HG02642 (cell line): ENCODE results near the gene SLC8A1.

ENCODE experiments used
- ATAC-seq: cut with Tn5 transposase; IDR thresholded peaks from one replicate; pipeline ENCODE4 v1.9.1; 2021; ENCODE audit warnings: mild to moderate bottlenecking; ENCODE audit not compliant: unreplicated experiment, poor library complexity

Gene SLC8A1

DNA sequence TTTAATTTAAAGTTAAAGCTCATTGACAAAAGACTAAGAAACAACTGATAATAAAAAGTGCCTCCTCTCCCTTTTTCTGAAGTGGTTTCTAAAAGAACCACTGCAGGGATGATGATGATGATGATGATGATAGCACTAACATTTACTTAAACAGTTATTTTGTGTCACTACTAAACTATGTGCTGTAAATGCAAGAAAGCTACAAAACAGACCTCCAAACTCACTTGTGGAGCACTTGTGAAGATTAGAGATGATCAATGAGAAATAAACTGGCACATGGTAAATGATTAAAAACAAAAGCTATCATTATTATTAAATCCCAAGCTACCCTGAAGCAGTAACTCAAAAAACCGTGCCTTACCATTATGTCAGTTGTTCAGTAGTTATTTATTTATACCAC is 88.7 kb downstream of the SLC8A1 start:
- no peak for ATAC-seq

DNA sequence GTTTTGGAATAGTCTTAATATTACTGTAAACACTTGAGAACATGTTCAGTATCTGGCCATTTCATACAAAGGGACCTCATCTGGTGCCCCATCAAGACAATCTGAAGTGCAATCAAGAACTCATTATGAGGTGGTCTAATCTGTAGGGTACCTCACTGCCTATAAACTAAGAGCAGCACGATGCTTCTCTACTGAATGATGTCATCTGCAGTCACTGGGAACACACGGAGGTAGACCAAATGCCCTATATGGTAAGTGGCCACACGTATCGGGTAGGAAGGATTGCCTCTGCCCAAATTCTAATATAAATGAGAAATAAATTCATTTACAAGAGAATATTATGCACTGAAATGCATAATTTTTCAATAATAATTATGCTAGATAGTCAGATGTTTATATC is 90.4 kb downstream of the SLC8A1 start:
- no peak for ATAC-seq

DNA sequence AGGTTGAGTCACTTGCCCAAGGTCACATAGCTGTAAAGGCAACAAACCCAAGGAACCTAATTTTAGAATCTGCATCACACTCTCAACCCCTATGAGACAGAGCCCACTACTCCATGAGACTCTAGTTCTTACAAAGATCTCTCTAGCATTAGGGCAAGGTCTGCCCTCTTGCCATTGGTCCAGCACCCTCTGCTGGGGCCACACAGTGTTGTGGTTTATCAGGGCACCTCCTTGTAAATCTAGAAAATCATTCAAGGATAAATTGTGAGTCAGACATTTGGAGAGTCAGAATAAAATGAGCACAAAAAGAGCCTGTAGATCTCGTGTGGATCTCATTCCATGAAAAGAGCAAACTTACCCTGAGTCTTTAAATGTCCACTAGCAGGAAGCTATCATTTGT is 91.2 kb downstream of the SLC8A1 start:
- no peak for ATAC-seq

DNA sequence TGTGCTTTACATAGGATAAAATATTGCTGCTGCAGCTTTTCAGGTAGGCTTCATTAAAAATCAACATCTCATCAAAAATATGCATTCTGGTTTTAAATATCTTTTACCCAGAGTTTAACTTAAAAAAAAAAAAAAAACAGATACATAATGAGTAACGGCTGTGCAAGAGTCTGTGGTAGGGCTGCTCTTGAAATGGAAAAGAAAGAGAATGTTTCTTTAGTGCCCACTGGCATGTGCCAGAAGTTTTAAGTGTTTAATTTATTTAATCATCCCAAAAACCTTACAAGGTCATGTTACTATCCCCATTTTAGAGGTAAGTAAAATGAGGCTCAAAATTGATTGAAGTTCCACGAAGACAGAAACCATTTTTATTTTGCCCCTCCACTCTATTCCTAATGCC is 92.1 kb downstream of the SLC8A1 start:
- ATAC-seq, result no peak

DNA sequence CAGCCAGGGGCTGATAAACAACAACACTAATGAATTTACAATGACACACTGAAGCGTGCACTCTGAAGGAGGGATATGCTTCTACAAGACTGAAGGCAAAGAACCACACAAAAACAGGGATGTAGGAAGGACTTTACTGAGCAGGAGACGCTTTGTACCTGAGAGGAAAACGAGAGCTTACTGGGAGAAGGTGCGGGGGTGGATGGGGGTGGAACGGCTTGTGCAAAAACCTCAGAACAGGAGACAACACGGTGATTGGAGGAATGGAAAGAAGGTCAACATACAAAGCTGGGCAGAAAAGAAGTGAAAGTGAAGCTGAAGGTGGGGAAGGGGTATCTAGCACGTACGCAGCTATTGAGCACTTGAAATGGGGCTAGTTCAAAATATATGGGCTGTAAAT is 93.1 kb downstream of the SLC8A1 start:
- no peak for ATAC-seq

DNA sequence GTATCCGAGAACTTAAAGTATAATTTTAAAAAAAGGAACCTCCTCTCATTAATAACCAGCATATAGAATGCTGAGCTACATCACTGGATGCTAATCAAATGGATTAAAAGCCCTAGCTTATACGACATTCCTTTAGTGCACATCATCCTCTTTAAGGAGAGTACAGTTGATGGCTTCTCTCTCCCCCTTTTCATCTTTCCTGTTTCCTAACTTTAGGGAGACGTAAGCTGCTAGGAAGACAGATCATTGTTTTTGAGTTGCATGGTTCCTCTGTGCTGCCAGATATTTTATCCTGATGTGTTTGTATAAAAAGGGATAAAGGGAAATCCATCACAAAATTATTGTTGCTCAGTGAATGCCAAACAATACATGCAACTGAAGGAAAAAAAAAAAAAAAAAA is 94.2 kb downstream of the SLC8A1 start:
- ATAC-seq, result no peak

DNA sequence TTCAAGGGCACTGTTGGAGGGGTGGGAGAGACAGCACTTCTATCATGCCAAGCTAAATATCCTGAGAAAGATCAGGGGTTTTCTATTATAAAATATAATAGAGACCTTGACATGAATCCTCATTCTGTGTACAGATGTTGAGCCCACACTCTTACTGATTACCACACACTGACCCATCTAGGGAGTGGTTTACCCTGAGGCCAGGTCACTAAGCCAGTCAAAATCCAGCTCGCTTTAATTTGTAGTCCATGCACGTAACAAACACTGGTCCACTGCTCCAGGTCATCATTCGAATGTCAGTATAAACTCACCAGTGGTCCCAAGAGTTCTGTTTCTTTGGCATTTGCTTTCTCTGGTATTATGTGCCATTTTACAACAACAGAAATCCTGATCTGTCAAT is 96.4 kb downstream of the SLC8A1 start:
- no peak for ATAC-seq

DNA sequence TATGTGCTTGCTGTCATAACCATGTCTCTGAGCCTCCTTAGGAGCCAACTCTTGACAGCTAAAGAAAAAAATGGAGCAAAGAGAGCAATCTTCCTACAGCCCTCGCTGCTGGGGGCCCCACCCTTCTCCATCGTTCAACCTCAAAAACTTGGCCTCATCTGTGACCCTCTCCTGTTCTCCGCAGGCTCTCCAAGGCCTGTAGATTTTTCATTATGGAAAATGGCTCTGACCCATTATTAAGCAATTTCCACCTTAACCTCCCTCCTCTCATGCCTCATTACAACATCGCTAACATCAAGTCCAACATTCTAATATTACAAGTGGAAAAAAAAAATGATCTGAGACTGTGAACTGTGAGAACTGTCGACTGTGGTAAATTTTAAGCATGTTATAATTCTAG is 98.7 kb downstream of the SLC8A1 start:
- ATAC-seq, result no peak

DNA sequence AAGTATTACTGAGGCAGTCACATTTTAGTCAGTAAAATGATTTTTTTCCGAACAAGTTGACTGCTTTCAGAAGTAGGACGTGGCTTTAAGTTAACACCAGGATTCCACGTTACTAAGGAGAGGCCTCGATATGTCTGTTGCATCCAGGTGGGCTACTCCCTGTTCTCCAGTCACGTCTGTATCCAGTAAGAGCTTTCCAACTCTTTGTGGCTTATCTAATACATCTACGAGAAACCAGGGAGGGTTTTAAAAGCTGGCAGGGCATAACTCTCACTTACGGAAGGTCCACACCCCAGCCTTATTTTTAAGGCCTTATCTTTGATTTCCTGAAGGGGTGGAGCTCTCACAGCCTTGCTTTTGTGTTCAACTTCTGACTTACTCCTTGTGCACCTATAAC is 99.2 kb downstream of the SLC8A1 start:
- ATAC-seq, result no peak

DNA sequence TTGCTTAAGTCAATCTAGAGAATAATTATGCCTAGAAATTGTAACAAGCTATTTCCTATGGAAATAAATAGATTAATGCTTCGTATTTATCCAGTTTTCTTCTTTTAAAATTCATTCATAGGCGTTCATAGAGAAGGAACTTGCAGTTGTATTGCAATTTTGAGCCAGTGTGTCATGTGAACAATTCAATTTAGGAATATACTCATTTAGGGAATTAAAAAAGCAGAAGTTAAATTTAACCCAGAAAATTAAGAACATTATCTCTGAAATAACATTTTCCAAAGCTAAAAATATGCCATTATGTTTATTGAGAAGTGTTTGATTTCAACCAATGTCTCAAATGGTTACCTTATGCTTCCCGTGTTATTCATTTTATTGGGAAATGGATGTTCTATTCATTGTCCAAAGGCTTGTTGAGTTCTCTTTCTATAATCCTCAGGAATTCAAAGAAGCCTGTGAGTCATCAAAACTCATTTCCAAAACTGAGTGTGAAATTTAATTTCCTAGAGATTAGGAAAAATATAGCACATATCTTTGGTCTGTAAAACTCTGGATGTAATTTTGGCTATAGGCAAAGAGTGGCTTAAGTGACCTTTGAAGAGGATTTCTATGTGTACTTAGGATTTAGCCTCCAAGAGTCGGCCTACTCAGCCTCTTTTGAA is 99.7 kb downstream of the SLC8A1 start:
- no peak for ATAC-seq

DNA sequence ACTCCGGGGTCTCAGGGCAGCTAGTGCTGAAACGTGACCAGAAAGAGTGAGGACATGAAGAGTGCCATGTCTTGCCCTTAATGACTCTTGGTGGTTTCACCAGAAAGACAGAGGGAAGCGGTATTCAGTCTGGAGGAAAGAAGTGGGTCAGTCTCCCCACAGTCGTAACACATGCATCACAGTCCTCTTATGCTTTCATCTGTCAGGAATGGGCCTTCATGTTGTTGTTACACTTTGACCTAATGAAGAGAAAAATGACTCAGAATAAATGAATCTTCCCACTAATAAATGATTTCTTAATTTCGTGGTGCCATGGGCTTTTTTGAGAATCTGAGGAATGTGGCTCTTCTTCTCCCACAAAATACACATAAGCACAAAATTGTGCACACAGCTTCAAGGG is 103.2 kb downstream of the SLC8A1 start:
- no peak for ATAC-seq

DNA sequence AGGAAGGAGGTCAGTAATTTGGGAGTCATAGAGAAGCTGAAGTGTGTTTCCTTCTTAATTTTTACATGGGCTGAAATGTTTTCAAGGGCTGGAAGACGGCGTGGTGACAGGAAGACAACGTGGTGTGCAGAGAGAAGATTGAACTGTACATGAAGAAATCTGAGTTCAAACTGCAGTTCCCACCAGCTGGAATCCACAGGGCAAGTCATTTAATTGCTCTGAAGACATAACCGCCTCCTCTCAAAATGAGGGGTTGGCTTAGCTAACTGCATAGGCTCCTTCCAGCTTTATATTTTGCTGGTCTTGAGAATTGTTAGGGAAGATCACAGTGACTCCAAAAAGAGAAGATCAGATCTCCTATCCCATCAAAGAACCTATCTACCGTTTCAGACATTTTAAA is 103.9 kb downstream of the SLC8A1 start:
- no peak for ATAC-seq

DNA sequence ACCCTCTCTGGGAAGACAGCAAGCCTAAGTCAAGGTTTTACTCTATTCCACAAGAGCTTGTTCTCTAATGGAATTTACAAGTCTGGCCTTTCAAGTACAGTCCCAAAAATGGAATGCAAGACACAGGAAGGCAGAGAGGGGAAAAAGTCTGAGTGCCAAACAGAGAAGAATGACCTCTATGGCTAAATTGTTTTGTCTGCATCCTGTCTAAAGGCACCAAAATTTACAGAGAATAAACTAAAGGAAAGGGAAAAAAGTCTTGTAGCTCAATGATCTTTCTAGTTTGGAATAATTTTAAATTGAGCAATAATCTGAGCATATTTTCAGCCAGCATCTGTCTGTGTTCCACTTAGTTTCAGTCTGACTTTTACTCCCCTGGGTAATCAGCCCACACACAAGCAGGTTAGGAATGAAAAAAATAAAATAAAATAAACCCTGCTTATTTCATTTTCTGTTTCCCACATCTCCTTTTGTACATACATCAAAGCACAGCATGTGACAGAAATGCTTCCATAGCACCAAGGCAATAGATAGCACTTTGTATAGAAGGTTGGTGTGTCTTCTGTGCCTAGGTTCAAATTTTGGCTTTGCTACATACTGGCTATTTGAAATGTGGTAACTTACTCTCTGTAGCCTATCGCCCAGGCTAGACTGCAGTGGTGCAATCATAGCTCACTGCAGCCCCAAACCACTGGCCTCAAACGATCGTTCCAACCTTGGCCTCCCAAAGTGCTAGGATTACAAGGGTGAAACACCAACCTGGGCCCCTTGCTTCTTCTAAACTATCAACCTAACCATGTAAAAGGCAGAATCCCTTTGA is 105.1 kb downstream of the SLC8A1 start:
- ATAC-seq, result peak; percentile 72

DNA sequence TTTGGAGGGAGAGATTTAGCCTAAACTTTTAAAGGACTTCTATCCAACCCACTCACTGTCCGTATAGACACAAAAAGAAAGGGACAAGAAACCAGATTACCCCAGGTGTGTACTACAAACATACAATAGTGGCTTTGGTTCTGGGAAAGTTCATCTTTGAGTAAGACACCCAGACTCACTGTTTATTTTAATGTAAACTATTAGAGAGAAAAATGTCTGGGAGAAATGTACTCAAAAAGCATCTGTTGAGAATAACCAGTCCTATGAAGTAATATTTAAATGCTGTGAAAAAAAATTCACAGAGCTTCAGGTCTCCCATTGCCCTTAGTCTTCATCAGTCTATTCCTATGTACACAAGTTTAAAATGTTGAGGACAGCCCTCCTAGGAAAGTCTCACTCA is 107.5 kb downstream of the SLC8A1 start:
- ATAC-seq, result no peak

DNA sequence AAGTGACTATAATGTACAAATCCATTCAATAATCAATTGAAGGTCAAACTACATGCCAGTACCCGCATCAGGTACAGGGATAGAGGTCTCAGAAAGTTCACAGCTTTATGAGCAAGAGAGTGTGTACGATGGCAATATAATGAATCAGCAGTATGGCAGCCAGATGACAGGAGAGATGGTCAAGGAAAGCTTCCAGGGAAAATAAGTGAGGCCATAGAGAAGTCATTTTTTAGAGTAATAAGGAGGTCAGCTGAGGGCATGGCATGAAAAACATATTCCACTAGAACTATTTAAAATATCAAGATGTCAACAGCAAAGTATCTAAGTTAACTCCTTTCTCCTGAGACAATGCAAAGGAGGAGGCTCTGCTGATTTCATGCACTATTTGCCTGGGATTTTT is 108.0 kb downstream of the SLC8A1 start:
- ATAC-seq, result no peak

DNA sequence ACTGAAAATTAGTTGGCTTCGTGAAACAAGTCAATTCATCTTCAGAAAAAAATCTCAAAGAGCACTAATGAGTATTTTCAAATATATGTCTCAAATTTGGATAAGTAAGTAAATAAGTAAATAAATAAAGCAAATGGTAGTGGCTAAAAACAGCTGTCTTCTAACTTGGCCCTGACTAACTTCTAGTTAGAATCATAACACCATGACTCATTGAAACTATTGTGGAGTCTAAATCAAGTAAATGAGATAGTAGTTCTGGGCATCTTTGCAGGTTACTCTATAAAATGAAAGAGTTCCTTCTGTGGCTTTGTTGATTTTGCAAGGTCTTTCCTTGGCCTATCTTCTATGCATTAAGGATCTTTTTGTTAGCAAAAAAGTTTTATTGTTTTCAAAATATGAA is 110.7 kb downstream of the SLC8A1 start:
- no peak for ATAC-seq

DNA sequence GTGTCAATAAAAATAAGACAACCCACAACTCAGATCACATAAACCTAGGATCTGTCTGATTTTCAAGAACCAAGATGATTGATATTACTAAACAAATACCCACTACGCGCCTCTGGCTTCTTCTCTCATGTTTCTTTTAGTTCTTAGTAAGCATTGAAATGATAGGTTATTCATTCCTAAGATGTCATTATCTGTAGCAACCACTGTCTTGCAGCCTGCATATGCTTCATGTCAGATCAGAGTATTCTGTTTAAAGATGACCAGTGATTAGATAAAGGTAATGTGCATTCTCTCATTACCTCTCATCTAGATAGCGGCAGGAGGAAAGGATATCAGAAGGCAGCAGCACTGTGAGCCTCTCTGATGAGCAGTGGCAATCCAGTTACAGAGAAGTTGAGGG is 112.9 kb downstream of the SLC8A1 start:
- no peak for ATAC-seq

DNA sequence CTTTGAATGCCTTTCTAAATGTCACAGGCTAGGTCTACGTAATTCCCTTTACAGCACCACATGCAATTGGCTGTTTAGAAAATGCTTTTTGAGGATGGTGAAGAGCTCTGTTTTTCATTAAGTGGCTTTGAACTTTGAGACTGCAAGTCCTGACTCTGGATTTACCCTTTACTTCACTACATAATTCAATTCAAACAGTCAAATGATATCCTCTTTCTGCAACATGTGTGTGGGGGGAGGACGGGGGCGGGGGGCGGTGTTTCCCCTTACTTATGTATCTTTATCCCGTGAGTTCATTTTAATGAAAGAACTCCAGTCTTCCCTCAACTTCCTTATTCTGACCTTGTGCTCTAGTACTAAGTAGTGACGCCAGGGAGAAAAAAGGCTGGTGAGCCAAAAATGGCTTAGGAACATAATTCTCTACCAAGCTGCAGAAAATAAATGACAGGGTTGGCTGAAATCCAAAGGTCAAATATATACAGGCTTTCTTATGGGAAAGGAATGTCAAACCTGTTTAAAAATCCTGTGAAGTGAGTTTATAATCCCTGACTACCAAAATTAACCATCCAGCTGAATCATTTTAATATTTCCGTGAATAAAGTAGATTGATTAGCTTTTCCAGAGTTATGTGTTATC is 119.6 kb downstream of the SLC8A1 start:
- no peak for ATAC-seq

DNA sequence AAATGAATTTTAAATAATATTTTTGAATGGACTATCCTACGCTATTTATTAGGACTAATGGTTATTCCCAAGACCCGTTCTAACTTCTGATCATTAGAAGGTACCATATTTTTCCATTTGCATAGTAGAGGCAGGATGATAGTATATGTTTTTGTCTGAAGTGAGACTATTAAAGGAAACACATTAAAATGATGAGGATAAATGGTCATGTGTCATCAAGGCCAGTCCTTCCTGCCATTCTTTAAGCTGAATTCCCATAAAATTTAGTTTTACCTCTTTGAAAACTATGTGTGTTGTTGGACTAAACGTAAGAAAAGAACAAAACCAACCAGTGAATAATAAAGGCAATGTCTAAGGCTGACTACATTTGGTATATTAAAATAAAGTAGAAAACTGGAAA is 121.8 kb downstream of the SLC8A1 start:
- no peak for ATAC-seq

DNA sequence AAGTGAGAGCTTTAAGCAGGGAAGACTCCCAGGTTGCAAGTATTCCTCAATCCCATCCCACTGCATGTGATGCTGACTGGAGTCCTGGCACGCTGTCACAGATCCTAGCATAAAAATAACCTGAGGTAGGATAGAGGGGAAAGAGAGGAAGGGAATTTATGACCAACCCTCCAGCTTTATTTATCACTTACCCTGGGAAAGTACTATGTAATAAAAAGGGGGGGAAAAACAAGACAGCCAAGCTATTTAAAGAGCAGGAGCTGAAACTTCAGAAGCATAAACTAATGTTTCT is 122.2 kb downstream of the SLC8A1 start:
- ATAC-seq, result no peak

DNA sequence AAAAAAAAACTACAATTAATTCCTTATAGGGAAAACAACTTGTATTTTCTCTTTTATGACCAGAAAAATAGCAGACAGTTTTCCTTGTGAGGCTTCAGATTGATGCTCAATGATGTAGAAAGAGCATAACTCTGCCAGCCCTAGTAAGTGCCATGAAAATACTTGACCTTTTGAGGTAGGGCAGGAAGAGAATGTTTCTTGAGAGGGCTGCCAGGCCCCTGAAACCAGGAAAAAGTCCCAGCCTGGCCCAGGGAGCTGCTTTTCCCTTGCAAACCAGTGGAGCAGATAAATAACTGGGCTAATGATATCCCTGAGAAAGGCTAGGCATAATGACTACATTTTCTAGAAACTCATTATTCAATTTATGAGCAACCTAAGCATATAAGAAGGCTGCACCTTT is 126.8 kb downstream of the SLC8A1 start:
- no peak for ATAC-seq

DNA sequence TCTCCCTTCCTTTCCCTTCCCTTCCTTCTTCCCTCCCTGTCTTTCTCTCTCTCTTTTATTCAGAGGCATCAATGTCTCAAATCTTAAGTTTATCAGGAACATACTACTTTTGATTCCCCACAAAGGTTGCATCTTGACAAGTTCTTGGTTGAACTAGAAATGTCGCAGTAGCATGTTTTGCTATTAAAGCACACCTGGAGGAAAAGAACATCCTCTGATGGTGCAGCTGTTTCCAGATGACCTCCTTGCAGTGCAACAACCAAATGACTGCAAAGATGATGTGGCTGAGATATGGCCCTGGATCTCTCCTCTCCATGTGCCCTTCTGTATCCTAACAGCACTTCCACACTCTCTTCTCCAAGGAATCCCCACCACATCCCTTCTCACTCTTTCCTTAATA is 127.2 kb downstream of the SLC8A1 start:
- no peak for ATAC-seq
